Measurements from ENCODE around the gene PRDM16. TPM values are rescaled to one million over a fixed set of nuclear protein-coding genes. Genes with fewer than 3 reads are reported as not detected.
A peak's percentile ranks its signal among the peaks of the same experiment; 100 is the strongest.

Gene PRDM16
- total RNA-seq, 1 experiment from 2014 or later, result 1.6 TPM

DNA sequence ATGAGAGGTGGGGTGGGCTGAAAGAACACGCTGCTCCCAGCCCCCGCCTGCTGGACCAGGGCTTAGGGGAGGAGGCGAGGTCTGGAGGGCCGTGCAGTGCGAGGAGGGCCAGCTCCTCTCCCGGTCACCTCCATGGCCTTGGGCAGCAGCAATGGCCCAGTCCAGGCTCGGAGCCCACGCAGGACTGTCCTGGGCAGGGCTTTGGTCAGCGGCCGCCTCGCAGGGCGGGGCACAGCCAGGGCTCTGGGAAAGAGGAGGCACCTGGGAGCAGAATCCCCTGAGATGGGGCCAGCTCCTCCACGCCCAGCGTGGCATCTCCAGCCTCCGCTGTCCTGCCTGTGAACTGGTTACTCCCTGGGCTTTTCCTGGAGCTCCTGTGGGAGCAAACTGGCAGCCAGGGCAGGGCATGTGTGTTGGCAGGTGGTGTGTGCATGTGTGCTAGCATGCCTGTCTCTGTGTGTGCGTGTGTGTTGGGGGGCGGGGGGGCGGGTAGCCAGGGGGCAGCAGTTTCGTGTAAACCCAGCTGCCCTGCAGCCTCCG lies 412.9 kb downstream of the PRDM16 start (continued):
- TF ChIP-seq, protein P1, sequence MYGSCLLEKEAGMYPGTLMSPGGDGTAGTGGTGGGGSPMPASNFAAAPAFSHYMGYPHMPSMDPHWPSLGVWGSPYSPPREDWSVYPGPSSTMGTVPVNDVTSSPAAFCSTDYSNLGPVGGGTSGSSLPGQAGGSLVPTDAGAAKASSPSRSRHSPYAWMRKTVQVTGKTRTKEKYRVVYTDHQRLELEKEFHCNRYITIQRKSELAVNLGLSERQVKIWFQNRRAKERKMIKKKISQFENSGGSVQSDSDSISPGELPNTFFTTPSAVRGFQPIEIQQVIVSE (CRISPR knock-in tag; IDR thresholded peaks at IDR 0.05; ENCODE audit: borderline replicate concordance), result no peak
- TF ChIP-seq ZNF671 (CRISPR knock-in tag; IDR thresholded peaks at IDR 0.05), result no peak
- TF ChIP-seq, protein P2, sequence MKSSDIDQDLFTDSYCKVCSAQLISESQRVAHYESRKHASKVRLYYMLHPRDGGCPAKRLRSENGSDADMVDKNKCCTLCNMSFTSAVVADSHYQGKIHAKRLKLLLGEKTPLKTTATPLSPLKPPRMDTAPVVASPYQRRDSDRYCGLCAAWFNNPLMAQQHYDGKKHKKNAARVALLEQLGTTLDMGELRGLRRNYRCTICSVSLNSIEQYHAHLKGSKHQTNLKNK (CRISPR knock-in tag; IDR thresholded peaks at IDR 0.05), result no peak
- TF ChIP-seq, protein P3, sequence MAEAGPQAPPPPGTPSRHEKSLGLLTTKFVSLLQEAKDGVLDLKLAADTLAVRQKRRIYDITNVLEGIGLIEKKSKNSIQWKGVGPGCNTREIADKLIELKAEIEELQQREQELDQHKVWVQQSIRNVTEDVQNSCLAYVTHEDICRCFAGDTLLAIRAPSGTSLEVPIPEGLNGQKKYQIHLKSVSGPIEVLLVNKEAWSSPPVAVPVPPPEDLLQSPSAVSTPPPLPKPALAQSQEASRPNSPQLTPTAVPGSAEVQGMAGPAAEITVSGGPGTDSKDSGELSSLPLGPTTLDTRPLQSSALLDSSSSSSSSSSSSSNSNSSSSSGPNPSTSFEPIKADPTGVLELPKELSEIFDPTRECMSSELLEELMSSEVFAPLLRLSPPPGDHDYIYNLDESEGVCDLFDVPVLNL (CRISPR knock-in tag; IDR thresholded peaks at IDR 0.05; ENCODE audit: borderline replicate concordance, low read depth), result no peak
- no peak for TF ChIP-seq NFYB (CRISPR knock-in tag; conservative IDR thresholded peaks at IDR 0.05; ENCODE audit: low read depth)
- no peak for TF ChIP-seq ZNF138 (CRISPR knock-in tag; conservative IDR thresholded peaks at IDR 0.05)

DNA sequence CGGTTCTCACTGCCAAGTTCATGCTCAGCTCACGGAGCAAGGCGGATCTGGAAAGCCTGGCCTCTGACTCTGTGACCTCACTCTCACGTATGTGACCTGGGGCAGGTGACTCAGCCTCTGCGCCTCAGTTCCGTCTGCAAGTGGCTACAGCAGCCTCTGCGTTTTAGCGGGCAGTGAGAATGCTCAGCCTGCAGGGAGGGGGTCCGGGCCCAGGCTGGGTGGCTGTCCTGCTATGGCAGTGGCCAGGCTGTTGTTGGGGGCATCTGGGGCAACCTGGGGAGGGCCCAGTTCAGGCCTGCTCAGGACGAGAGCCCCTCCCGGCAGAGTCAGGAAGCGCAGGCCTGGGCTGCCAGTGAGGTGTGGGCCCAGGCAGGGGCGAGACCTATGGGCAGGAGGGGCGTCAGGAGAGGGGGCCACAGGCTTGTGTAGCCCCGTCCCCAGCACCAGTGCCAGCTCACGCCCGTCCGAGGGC lies 413.4 kb downstream of the PRDM16 start:
- TF ChIP-seq ZNF138 (CRISPR knock-in tag; conservative IDR thresholded peaks at IDR 0.05), result no peak
- TF ChIP-seq, protein P4, sequence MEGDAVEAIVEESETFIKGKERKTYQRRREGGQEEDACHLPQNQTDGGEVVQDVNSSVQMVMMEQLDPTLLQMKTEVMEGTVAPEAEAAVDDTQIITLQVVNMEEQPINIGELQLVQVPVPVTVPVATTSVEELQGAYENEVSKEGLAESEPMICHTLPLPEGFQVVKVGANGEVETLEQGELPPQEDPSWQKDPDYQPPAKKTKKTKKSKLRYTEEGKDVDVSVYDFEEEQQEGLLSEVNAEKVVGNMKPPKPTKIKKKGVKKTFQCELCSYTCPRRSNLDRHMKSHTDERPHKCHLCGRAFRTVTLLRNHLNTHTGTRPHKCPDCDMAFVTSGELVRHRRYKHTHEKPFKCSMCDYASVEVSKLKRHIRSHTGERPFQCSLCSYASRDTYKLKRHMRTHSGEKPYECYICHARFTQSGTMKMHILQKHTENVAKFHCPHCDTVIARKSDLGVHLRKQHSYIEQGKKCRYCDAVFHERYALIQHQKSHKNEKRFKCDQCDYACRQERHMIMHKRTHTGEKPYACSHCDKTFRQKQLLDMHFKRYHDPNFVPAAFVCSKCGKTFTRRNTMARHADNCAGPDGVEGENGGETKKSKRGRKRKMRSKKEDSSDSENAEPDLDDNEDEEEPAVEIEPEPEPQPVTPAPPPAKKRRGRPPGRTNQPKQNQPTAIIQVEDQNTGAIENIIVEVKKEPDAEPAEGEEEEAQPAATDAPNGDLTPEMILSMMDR (IDR thresholded peaks at IDR 0.05), result 0 out of 2 replicates have a peak, but pooled peaks have one; percentile 10
- ChIA-PET POLR2A (interaction anchor here (0.7 kb wide), 1 partner anchor 29 kb away, joined by 3 read pairs; no protein-coding TSS in a partner anchor), CTCF (interaction anchor here (1.2 to 4.7 kb wide), 7 partner anchors 8 to 242 kb away, joined by 3 to 73 read pairs (median 7); no protein-coding TSS in a partner anchor)
- H3K4me1 Mint-ChIP-seq, result peaks cover 3% of the 10 kb centered on the region
- H3K9me3 Mint-ChIP-seq, result no peaks in the 10 kb centered on the region
- H3K4me3 Mint-ChIP-seq, result no peak overlapping the region
- H3K27me3 Mint-ChIP-seq (ENCODE audit: low read depth), result peaks cover 3% of the 10 kb centered on the region; the same call in 1 of the 2 replicates
- ATAC-seq, result peak; percentile 60
- no peaks in the 10 kb centered on the region for H3K36me3 Mint-ChIP-seq
- DNase-seq (ENCODE audit: low spot score), result no peak
- H3K27ac Mint-ChIP-seq, result no peak overlapping the region

DNA sequence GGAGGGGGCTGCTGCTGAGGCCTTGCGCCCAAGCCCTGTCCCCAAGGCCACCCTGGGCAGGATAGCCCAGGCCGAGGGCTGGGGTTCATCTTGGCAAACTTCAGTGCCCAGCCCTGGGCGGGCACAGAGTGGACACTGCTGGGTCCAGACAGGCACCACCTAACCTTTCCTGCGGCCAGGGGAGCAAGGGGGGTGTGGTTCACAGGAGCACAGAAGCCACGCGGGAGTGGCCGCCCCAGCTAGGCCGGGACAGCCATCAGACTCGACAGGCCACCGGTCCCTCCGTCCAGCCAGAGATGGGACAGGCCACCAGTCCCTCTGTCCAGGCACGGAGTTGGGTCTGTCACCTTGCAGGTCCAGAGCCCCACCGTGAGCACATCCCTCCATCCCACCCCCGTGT lies 414.4 kb downstream of the PRDM16 start:
- ChIA-PET CTCF (interaction anchor here (1.6 to 4.7 kb wide), 5 partner anchors 7 to 135 kb away, joined by 4 to 73 read pairs (median 30); no protein-coding TSS in a partner anchor), POLR2A (no interaction called here)
- DNase-seq (ENCODE audit: low spot score), result no peak
- Mint-ChIP-seq H3K4me3 (no peak overlapping the region), H3K27me3 (ENCODE audit: low read depth) (peaks cover 3% of the 10 kb centered on the region; the same call in 1 of the 2 replicates), H3K4me1 (peaks cover 3% of the 10 kb centered on the region), H3K27ac (no peak overlapping the region), H3K36me3 (peaks cover 5% of the 10 kb centered on the region; the same call in 1 of the 2 replicates), H3K9me3 (peaks cover 6% of the 10 kb centered on the region)
- ATAC-seq, result no peak
- TF ChIP-seq, protein P5, sequence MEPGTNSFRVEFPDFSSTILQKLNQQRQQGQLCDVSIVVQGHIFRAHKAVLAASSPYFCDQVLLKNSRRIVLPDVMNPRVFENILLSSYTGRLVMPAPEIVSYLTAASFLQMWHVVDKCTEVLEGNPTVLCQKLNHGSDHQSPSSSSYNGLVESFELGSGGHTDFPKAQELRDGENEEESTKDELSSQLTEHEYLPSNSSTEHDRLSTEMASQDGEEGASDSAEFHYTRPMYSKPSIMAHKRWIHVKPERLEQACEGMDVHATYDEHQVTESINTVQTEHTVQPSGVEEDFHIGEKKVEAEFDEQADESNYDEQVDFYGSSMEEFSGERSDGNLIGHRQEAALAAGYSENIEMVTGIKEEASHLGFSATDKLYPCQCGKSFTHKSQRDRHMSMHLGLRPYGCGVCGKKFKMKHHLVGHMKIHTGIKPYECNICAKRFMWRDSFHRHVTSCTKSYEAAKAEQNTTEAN (CRISPR knock-in tag; IDR thresholded peaks at IDR 0.05), result 0 out of 2 replicates have a peak, but pooled peaks have one; percentile 34
- TF ChIP-seq, protein P4 (IDR thresholded peaks at IDR 0.05), result no peak
- TF ChIP-seq, protein P6, sequence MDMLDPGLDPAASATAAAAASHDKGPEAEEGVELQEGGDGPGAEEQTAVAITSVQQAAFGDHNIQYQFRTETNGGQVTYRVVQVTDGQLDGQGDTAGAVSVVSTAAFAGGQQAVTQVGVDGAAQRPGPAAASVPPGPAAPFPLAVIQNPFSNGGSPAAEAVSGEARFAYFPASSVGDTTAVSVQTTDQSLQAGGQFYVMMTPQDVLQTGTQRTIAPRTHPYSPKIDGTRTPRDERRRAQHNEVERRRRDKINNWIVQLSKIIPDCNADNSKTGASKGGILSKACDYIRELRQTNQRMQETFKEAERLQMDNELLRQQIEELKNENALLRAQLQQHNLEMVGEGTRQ (CRISPR knock-in tag; IDR thresholded peaks at IDR 0.05), result no peak
- 0 out of 2 replicates have a peak, but pooled peaks have one; percentile 14 for TF ChIP-seq FOXP1 (CRISPR knock-in tag; IDR thresholded peaks at IDR 0.05; ENCODE audit: borderline replicate concordance)
